ENCODE measurements around the gene NTSR2. TPM values are rescaled to one million over a fixed set of nuclear protein-coding genes. Genes with fewer than 3 reads are reported as not detected.

Gene NTSR2
- total RNA-seq, 1 donor from 2014 or later = not detected

DNA sequence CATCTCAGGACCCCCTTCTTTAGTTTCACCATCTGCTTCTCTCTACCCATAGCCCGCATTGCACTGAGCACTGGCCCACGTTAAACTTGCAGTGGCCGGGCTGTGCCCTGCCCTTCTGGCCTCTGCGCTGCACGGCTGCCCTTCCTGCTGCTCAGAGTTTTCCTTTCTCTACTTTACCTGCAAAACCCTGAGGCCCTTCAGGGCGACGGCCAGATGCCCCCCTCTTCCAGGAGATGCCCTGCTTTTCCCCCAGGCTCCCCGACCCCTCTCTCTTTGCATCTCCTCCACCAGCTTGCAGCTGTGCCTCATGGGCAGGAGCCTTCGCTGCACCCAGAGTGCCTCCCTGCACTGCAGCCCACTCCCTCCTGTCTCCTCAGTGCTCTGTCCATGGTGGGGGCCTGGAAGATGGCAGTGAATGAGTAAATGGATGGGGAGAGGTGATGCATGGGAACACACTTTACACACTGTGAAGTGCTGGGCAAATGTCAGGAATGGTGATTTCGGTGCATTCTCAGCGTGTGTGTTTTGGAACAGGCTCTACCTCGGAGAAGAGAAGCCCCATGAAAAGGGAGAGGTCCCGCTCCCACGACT lies 53.8 kb downstream of the NTSR2 start:
- Histone ChIP-seq H3K36me3 (no peaks in the 10 kb centered on the region), H3K79me2 (ENCODE audit: low read depth) (no peaks in the 10 kb centered on the region), H3K4me2 (no peak overlapping the region), H3F3A (ENCODE audit: low read depth) (no peaks in the 10 kb centered on the region), H2AFZ (replicated peaks) (no peak overlapping the region), H3K27ac (no peak overlapping the region), H3K4me1 (no peaks in the 10 kb centered on the region), H3K4me3 (no peak overlapping the region), H3K9ac (no peak overlapping the region), H4K20me1 (ENCODE audit: low read depth) (peaks cover 4% of the 10 kb centered on the region), H3K27me3 (no peaks in the 10 kb centered on the region), H3K9me3 (ENCODE audit: low read depth) (no peaks in the 10 kb centered on the region)
- no peak for DNase-seq (ENCODE audit: low spot score)
- peaks cover 54% of the 10 kb centered on the region for H3K36me3 Mint-ChIP-seq
- no peaks in the 10 kb centered on the region for H3K9me3 Mint-ChIP-seq
- no peak overlapping the region for H3K27ac Mint-ChIP-seq
- peaks cover 3% of the 10 kb centered on the region for H3K4me1 Mint-ChIP-seq
- TF ChIP-seq EZH2 (IDR thresholded peaks at IDR 0.05) = no peak
- TF ChIP-seq CTCF (IDR thresholded peaks at IDR 0.05) = no peak
- no peak for TF ChIP-seq EZH2phosphoT487 (IDR thresholded peaks at IDR 0.05)
- no peak overlapping the region for H3K4me3 Mint-ChIP-seq
- peaks cover 8% of the 10 kb centered on the region for H3K27me3 Mint-ChIP-seq (ENCODE audit: insufficient read depth, low read depth)

GRCh38 chr2:11615209-11615608 lies 54.8 kb downstream of the NTSR2 start:
- no peaks in the 10 kb centered on the region for H3F3A ChIP-seq (ENCODE audit: low read depth)
- H3K27me3 ChIP-seq = no peaks in the 10 kb centered on the region
- no peaks in the 10 kb centered on the region for H3K4me1 ChIP-seq
- no peaks in the 10 kb centered on the region for H3K79me2 ChIP-seq (ENCODE audit: low read depth)
- H3K4me3 Mint-ChIP-seq = no peak overlapping the region
- H3K9me3 ChIP-seq (ENCODE audit: low read depth) = no peaks in the 10 kb centered on the region
- H3K27me3 Mint-ChIP-seq (ENCODE audit: insufficient read depth, low read depth) = peaks cover 11% of the 10 kb centered on the region
- no peaks in the 10 kb centered on the region for H3K36me3 ChIP-seq
- no peak overlapping the region for H3K9ac ChIP-seq
- H3K4me1 Mint-ChIP-seq = peaks cover 3% of the 10 kb centered on the region
- TF ChIP-seq EZH2 (IDR thresholded peaks at IDR 0.05) = no peak
- TF ChIP-seq CTCF (IDR thresholded peaks at IDR 0.05) = no peak
- TF ChIP-seq EZH2phosphoT487 (IDR thresholded peaks at IDR 0.05) = no peak
- H3K4me3 ChIP-seq = no peak overlapping the region
- no peaks in the 10 kb centered on the region for H3K9me3 Mint-ChIP-seq
- H3K36me3 Mint-ChIP-seq = peaks cover 50% of the 10 kb centered on the region
- H4K20me1 ChIP-seq (ENCODE audit: low read depth) = peaks cover 4% of the 10 kb centered on the region
- no peak overlapping the region for H2AFZ ChIP-seq (replicated peaks)
- no peak for DNase-seq (ENCODE audit: low spot score)
- no peak overlapping the region for H3K27ac ChIP-seq
- H3K4me2 ChIP-seq = no peak overlapping the region
- no peak overlapping the region for H3K27ac Mint-ChIP-seq

GRCh38 chr2:11613297-11613696 lies 56.7 kb downstream of the NTSR2 start:
- Histone ChIP-seq H3K79me2 (ENCODE audit: low read depth) (no peaks in the 10 kb centered on the region), H3K9me3 (ENCODE audit: low read depth) (no peaks in the 10 kb centered on the region), H3K4me1 (no peaks in the 10 kb centered on the region), H2AFZ (replicated peaks) (no peak overlapping the region), H3K4me3 (no peak overlapping the region), H3K4me2 (no peak overlapping the region), H3F3A (ENCODE audit: low read depth) (no peaks in the 10 kb centered on the region), H3K27ac (no peak overlapping the region), H3K9ac (no peak overlapping the region), H3K36me3 (no peaks in the 10 kb centered on the region), H3K27me3 (no peaks in the 10 kb centered on the region), H4K20me1 (ENCODE audit: low read depth) (peaks cover 4% of the 10 kb centered on the region)
- H3K4me3 Mint-ChIP-seq = no peak overlapping the region
- peaks cover 3% of the 10 kb centered on the region for H3K4me1 Mint-ChIP-seq
- no peak overlapping the region for H3K27ac Mint-ChIP-seq
- TF ChIP-seq EZH2 (IDR thresholded peaks at IDR 0.05) (no peak), EZH2phosphoT487 (IDR thresholded peaks at IDR 0.05) (no peak), CTCF (IDR thresholded peaks at IDR 0.05) (no peak)
- peaks cover 51% of the 10 kb centered on the region for H3K36me3 Mint-ChIP-seq
- DNase-seq (ENCODE audit: low spot score) = no peak
- H3K9me3 Mint-ChIP-seq = no peaks in the 10 kb centered on the region
- H3K27me3 Mint-ChIP-seq (ENCODE audit: insufficient read depth, low read depth) = peaks cover 11% of the 10 kb centered on the region

Data from neural progenitor cell (in vitro differentiated cells).